Peyer's patch (tissue), 4 donors: ENCODE data around the gene TIMM22. TPM values are rescaled to one million over a fixed set of nuclear protein-coding genes. Genes with fewer than 3 reads are reported as not detected.

Experiments used
- DNase-seq, 3 donors: peaks; one replicate each; pipeline ENCODE4 v3.0.0-alpha.2; 2017 to 2019
- H3K27ac ChIP-seq, 4 donors: fragments of 200-600 bp; sonication (generic); one replicate each; pipeline ENCODE4 v1.5.1; 2016 to 2019
- H3K27me3 ChIP-seq, 2 donors: fragments of 200-600 bp; sonication (generic); one replicate each; pipeline ENCODE4 v1.5.1; 2019
- H3K36me3 ChIP-seq, 3 donors: fragments of 200-600 bp; sonication (generic); one replicate each; pipeline ENCODE4 v1.5.1; 2016 to 2019
- H3K4me1 ChIP-seq, 4 donors: fragments of 200-600 bp; sonication (generic); one replicate each; pipeline ENCODE4 v1.5.1; 2016 to 2019
- H3K4me3 ChIP-seq, 4 donors: fragments of 200-600 bp; sonication (generic); 1 replicate in 3 of 4; 2 replicates in 1 of 4; pipeline ENCODE4 v1.5.1; 2016 to 2019; ENCODE audit warnings: mild to moderate bottlenecking in 1 of 4
- H3K9me3 ChIP-seq, 4 donors: fragments of 200-600 bp; sonication (generic); one replicate each; pipeline ENCODE4 v1.5.1; 2016 to 2019; ENCODE audit warnings: mild to moderate bottlenecking in 1 of 4
- CTCF ChIP-seq, 6 experiments: fragments of 450-650 bp in 4 of 6; fragments of 200-600 bp in 2 of 6; sonication (generic) in 1 of 6; IDR thresholded peaks; one replicate each; pipeline ENCODE4 v1.5.1; 2017 to 2019; ENCODE audit warnings: antibody characterized with exemption in 6 of 6, mild to moderate bottlenecking in 3 of 6, moderate library complexity in 1 of 6
- POLR2A ChIP-seq, 2 donors: fragments of 450-650 bp; IDR thresholded peaks; one replicate each; pipeline ENCODE4 v1.5.1; 2017; ENCODE audit warnings: antibody characterized with exemption in 2 of 2, mild to moderate bottlenecking in 2 of 2, moderate library complexity in 2 of 2
- total RNA-seq, 4 donors: library from RNA; depleted of rRNA; stranded (reverse); fragments of >200 nt; gene quantifications; one replicate each; pipeline ENCODE4 v1.1.0, GENCODE V29; 2016

TIMM22 gene
- total RNA-seq, 4 donors from 2014 or later, result 9.0 to 18.2 (median 11.2) TPM

- DNase-seq, result no peak
- Histone ChIP-seq H3K27ac (peak overlapping the region in 2 of 4 donors; percentile 60 to 69), H3K36me3 (peaks cover 0 to 43% (median 0%) of the 10 kb centered on the region in 3 donors), H3K9me3 (no peaks in the 10 kb centered on the region), H3K27me3 (no peaks in the 10 kb centered on the region), H3K4me3 (peak overlapping the region in 1 of 4 donors; percentile 53), H3K4me1 (peaks cover 0 to 18% (median 0%) of the 10 kb centered on the region in 4 donors)
- TF ChIP-seq POLR2A (IDR thresholded peaks at IDR 0.05), result no peak
- TF ChIP-seq CTCF (IDR thresholded peaks at IDR 0.05), result no peak
These were observed 32.4 kb downstream of the TIMM22 start for GRCh38 chr17:1029196-1029921.

DNA sequence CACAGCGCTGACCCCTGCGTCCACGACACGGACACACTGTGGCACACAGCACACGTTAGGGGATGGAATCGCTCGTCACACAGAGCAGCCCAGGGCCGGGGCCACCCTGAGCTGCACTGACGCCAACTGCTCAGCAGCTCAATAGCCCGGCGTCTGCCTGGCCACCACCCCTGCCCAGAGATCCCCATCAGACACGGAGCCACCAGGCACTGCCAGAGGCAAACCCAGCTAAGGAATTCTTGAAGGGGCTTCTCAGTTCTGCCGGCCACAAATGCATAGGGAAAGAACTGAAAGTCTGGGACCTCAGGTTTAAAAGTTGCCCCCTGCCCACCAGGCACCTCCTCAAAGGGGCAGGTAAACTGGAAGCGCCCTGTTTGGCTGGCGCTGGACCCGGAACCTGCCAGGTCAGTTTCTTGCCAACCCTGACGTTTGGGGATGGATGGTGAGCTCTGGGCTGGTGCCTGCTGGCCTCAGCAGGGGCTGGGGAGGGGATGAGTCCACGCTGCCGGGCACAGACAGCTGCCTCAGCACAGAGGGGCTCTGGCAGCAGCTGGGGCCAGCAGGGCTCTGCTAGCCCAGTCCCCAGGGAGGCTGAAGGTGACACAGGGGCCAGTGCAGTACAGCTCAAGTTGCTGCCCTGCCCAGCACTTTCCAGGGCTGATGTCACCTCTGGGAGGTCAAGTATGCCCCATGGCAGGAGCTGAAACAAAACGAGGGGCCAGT, 33.2 kb downstream of the TIMM22 start:
- peak overlapping the region in 3 of 4 donors; percentile 14 to 69 (median 60) for H3K27ac ChIP-seq
- peaks cover 0 to 18% (median 0%) of the 10 kb centered on the region in 4 donors for H3K4me1 ChIP-seq
- TF ChIP-seq POLR2A (IDR thresholded peaks at IDR 0.05) (no peak), CTCF (IDR thresholded peaks at IDR 0.05) (no peak)
- no peaks in the 10 kb centered on the region for H3K27me3 ChIP-seq
- no peaks in the 10 kb centered on the region for H3K9me3 ChIP-seq
- H3K4me3 ChIP-seq, result peak overlapping the region in 2 of 4 donors; percentile 1 to 53
- peaks cover 0 to 43% (median 0%) of the 10 kb centered on the region in 3 donors for H3K36me3 ChIP-seq
- DNase-seq, result no peak

DNA sequence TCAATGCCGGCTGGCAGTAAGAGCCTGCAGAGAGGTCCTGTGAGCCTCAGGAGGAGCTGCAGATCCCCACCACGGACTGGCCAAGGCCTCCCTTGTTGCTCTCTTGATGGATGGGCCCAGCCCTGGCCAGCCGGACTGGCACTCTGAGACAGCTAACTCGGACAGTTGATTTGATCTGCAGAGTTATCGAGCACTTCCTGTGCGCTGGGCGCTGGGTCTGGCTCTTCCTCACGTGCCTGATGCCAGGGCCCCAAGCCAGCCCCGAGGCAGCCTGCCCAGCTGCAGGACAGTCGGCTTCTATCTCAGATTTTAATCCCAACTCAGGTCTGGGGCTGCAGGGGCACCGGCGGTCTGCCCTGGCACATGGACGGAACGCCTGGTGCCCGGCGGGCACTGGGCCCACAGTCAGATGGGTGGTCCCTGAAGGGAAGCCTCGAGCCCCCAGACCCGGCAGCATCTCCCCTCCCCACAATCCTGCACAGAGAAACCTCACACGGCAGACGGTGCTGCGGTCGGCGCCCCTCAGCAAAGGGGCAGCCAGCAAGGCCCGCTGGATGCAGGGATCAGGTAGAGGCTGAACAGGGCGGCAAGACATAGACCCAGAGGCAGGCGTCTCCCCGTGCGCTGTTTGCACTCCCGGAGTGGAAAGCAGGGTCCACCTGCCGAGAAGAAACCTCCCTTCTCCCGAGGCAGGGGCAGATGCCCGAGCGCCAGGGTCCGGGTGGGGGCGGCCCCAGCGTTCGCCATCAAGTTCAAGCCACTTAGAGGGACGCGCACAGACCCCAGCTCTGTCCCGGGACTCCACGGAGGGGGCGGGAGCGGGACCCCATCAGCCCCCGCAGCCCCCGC, 34.0 kb downstream of the TIMM22 start:
- Histone ChIP-seq H3K36me3 (peaks cover 0 to 37% (median 0%) of the 10 kb centered on the region in 3 donors), H3K27ac (peak overlapping the region in 3 of 4 donors; percentile 17 to 69 (median 43)), H3K4me3 (peak overlapping the region; percentile 9 to 53 (median 28)), H3K4me1 (peaks cover 0 to 18% (median 0%) of the 10 kb centered on the region in 4 donors), H3K9me3 (no peaks in the 10 kb centered on the region), H3K27me3 (no peaks in the 10 kb centered on the region)
- no peak for DNase-seq
- TF ChIP-seq CTCF (IDR thresholded peaks at IDR 0.05) (no peak), POLR2A (IDR thresholded peaks at IDR 0.05) (no peak)

DNA sequence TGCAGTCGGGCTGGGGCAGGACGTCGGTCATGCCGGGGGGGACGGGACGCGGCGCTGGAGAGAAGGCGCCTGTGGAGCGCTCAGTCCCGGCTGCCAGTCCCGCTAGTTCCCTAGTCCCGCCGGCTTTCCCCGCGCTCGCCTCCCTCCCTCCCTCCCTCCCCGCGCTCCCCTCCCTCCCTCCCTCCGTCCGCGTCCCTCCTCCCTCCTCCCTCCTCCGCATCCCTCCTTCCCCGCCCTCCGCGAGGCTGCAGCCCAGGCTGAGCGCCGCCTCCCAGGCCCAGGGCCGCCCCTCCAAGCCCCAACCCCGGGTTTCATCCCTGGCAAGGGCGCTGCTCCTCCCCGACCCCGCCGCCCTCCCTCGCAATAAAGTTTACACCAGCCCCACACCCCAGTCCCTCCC, 34.8 kb downstream of the TIMM22 start:
- Histone ChIP-seq H3K4me3 (peak overlapping the region; percentile 9 to 53 (median 28)), H3K4me1 (peaks cover 0 to 18% (median 0%) of the 10 kb centered on the region in 4 donors), H3K9me3 (no peaks in the 10 kb centered on the region), H3K27me3 (no peaks in the 10 kb centered on the region), H3K36me3 (peaks cover 0 to 28% (median 0%) of the 10 kb centered on the region in 3 donors), H3K27ac (peak overlapping the region in 3 of 4 donors; percentile 17 to 69 (median 43))
- TF ChIP-seq CTCF (IDR thresholded peaks at IDR 0.05), result no peak
- no peak for TF ChIP-seq POLR2A (IDR thresholded peaks at IDR 0.05)
- no peak for DNase-seq

DNA sequence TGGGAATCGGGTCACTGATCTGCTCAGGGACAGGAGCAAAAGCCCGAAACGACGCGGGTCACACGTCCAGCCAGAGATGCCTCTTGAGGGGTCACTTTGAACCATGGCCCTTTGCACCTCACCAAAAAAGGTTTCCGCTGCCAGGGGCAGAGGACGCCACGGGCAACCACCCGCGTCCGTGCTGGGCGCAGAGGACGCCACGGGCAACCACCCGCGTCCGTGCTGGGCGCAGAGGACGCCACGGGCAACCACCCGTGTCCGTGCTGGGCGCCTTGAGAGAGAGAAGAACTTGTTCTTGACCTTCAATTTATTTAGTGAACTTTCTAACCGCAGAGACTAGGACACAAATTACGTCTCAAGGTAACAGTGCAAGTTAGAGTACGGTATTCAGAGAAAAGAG, 35.5 kb downstream of the TIMM22 start:
- TF ChIP-seq CTCF (IDR thresholded peaks at IDR 0.05) (no peak), POLR2A (IDR thresholded peaks at IDR 0.05) (no peak)
- peaks cover 0 to 26% (median 0%) of the 10 kb centered on the region in 3 donors for H3K36me3 ChIP-seq
- no peaks in the 10 kb centered on the region for H3K27me3 ChIP-seq
- H3K4me1 ChIP-seq, result peaks cover 0 to 18% (median 0%) of the 10 kb centered on the region in 4 donors
- no peak for DNase-seq
- H3K4me3 ChIP-seq, result no peak overlapping the region
- no peak overlapping the region for H3K27ac ChIP-seq
- no peaks in the 10 kb centered on the region for H3K9me3 ChIP-seq
